HL-60/S4 (cell line): ENCODE measurements around the gene DIP2C.

Experiments used
- in situ Hi-C: fragments of 300-500 bp; cut with MboI; formaldehyde crosslinking; loops from 2 replicates; pipeline ENCODE4 v1.14.3; 2022; ENCODE audit warnings: low sequenced_read_pairs

The DIP2C gene

DNA sequence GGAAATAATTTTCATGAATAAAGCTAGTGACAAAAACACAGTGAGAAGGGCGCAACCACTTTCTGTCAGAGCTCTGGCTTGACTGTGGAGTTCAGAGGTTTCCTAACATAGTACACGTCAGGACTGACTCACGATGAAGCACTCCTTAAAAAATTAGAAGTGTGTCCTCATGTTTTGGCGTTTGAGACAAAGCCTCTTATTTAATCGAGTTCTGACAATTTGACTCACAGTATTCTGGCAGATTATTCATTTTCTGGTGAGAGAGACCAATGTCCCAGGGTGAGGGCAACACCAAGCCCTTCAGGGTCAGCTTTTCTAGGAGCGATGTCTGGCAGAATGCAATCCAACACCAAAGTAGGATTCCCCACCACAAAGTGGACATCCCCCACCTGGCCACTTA is 108.7 kb downstream of the DIP2C start:
- in situ Hi-C loops = no loop called here

DNA sequence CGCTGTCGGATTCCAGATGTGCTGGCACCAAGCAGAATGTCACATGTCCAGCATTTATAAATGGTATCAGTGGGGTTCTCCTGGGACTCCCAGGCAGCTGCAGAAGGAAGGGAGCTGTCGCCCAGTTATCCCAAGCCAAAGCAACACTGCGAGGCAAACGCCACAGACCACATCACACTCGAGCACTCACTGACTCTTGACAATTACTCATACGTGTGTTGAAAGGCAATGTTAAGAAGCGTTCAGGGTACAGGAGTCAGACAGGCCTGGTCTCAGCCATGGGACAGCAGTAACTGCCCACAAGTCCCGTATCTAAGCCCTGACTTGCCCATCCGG is 113.4 kb downstream of the DIP2C start:
- in situ Hi-C loops = no loop called here

DNA sequence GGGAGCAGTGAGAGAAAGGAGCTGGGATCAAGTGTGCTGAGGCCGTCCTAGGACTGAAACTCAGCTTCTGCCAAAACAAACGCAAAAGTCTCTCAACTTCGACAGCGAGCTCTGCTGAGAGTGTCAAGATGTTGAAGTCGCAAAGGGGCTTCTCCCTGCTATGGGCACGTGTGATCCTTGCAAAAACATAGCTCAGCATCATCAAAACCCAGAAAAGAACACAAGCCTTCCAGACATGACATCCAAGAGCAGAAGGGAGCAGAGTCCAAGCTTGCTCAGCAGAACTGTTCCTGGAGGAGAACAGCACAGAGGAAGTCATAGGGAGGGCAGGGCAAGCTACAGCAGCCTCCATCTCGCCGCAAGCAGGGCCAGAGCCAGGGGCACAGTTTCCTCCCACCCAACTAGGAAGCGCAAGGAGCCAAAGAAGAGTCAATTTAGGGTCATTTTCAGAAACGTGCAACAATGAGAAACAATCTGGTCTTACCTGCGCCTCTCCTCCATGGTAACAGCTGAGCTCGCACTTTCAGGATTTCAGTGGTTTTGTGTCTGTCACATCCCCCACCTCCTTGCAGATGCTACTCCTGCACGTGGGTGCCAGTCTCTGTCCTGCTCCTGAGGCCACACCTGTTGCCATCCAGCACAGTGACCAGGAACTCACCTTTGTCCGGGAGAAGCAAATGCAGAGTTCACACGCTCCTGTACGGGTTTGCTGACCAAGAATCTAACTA is 113.9 kb downstream of the DIP2C start:
- in situ Hi-C loops = no loop called here

DNA sequence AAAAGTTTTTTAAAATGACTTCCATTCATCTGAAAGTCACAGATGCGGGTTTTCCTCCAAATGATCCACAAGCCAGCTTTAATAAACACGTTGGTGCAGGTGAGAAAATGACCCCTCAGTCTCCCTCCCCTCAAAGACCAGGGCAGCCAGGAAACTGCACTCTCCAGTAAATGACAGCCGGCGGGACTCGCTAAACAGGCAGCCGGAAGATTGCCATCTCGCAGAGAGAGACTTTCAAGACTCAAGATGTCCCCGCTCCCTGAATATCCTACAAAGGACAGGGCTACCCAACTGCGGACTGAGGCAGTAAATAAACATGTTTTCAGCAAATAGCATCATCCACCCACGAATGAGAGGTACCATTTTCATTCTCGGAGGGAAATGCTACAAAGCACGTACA is 116.8 kb downstream of the DIP2C start:
- in situ Hi-C loops = no loop called here

DNA sequence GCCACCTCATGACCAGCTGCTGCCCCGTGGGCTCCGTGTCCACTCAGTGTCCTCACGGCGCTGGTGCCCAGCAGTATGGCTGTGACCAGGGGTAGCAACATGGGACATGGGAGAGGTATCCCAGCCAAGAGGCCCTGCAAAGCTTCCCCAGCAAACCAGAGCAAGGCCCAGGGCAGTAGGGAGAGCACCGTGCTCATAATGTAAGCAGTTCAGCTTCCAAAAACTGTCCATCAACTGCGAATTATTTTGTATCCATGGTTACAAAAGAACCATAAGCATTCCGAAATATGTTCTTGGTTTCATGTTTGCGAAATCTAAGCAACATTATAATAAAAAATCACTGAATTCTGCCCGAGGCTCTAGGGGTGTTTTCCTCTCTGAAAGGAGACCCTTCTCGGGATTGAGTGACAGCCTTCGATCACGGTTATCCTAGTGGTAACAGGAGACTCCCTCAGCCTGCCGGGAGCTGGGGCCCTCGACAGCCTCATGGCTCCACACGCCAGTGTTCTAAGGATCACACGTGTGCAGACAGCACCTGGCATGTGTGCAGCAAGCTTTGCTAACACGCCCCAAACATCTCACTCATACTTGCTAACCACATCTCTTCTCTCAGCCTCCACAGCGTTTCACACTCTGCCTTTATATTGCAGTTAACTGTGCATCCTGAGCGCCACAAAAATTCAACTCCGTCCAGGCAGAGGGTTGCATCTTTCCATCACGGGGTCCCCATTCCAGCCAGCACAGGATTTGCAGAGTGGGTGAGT is 117.6 kb downstream of the DIP2C start:
- in situ Hi-C loops = no loop called here

DNA sequence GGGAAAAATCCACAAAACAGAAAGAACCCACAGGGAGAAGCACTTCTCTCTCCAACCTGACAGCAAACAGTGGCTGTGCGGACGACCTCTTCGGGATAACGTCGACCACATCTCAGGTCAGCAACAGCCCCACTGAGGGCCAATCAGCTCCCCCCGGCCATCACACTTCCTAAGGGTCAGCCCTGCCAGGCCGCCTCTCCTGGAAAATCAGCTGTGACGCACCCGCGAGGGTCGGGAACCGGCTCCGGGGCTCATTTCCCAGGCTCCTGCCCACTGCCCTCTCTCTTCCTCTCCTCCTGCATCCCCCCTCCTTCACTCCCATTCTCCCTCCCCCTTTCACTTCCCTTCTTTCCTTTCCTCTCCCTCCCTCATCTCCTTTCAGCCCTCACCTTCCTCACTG is 118.3 kb downstream of the DIP2C start:
- in situ Hi-C loops = no loop called here

DNA sequence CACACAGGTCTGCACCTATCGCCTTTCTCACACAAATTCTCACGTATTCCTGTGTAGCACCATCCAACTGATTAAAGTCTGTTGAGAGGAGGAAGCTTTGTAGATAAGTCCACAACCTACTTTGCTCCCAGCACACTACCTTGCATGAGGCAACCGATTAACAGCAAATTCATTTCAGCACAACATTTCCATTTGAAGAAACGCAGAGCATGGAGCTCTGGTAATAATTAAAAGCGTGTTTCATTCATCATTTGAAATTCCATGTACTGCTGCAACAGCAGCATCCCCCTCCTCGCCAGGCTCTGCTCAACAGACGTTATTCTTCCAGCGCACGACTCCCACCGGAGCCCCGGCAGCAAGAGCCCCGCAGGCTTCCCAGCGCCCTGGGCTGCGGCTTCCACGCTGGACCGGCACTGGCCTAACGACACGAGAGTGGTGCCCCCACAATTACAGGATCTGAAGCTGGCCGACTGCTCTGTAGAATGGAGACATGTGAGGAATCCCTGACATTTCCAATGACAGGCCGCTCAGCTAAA is 118.8 kb downstream of the DIP2C start:
- in situ Hi-C loops = no loop called here

DNA sequence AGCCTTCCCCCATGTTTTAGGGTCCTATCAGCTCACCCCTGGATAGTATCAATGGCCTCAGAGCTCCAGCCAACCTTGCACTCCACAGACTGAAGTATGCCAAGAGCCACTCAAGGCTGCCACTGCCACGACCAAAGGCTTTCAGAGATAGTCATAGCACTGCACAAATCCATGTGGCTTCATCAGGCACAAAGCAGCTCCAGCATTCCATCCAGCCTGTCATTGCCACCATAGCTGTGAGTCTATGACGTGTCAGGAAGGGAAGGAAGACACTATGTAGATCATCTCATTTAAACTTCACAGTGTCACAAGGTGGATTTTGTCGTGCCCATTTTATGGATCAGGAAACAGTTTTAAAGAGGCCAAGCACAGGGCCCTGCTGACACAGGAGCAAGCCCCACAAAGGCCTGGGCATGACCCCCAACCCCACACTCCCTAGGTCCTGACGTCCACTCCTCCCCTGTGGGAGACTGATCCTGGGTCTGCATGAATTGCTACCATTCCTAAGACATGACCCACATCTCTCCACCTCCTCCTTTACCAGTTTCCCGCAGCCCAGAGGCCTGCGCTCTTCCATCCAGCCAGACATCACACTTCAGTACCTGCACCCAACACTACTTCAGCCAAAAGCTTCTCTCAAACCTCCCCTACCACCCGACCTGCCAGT is 119.4 kb downstream of the DIP2C start:
- in situ Hi-C loops = no loop called here

DNA sequence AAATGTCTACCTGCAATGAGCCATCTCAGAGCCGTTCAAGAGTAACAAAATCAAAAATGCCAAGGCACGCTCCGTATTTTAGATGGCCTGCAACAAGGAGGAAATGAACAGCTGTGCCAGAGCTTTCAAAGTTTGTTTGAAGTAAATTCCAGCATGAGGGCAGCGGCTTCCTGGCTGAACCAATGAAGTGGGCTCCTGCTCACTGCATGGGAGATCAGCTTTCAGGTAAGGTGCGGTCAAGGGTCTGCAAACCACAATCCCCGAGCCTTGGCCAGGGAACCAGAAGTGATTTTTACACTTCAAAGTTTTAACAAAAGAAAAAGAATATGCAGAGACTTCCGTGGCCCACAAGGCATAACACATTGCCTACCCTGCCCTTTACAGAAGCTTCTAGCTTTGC is 120.6 kb downstream of the DIP2C start:
- in situ Hi-C loops = no loop called here

DNA sequence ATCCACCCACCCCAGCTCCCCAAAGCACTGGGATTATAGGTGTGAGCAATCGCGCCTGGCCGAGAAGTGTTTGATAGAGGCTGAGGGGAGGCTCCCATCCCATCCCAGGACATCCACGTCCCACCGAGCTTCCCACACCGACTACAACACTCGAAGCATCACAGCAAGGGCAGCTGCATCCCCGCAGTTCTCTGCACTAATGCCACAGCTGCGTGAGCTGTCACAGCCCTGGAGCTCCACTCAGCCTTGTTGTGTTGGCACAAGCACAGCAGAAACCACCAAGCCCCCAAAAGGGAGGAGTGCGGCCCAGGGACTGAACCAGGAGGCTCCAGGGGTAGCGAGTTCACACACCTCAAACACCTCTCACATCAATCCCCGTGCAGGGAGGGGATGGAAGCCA is 121.6 kb downstream of the DIP2C start:
- in situ Hi-C loops = no loop called here

DNA sequence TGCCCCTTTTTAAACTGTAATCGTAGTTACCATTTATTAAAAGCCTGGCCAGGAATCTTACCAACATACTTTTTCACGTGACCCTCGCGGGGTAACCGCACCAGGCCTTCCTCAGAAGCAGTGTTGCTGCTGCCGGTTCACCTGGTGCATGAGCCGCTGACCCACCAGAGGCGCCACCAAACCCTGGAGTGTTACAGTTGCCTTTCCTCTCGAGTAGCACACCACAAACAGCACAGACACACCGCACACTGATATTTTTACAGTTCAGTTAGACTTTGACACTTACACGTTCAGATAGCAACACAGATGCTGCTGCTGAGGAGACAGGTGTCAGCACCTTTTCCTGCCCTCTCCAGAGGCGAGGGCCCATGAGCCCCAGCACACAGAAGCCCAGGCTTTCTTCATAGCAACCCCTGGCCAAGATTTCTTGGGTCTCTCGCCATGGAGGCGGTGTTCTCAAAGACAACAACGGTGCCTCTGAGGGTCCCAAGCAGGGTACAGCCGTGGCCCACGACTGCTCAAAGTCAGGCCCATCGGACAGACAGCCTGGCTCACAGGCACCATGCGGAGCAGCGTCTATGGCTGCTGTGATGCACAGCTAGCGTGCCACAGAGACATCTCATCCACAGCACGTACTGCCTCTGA is 123.1 kb downstream of the DIP2C start:
- in situ Hi-C loops = no loop called here

DNA sequence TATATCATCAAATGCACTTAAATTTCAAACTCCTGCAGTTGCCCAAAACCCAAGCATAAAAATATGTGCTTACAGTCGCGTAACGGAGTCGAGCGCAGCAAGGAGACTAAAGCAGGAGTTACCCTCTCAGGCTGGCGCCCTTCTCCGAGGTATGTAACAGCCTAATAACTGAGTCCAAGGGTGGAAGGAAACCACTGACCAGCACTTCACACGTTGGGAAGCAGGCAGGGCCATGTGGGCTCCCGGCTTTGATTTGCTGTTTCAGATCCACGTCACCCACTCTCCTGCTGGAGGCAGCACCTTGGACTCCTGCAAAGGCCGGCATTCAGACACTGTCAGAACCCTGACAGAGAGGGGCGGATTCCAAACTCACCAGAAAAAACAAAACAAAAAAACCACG is 123.8 kb downstream of the DIP2C start:
- in situ Hi-C loops = no loop called here

DNA sequence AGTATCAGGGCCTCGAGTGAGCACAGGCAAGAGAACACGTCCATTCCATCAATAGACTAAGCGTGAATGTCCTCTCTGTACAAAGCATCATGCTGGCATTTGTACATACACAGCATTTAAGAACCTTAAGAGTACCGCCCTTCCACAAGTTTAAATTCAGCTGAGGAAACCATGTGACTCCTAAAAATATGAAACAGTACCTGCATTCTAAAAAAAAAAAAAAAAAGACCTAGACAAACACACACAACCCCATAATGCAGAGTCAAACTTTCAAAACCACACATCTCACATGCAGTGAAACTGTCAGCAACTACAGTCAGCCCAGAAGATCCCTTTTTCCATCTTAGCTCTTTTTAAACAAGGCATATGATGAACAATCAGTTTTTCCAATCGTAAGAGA is 124.3 kb downstream of the DIP2C start:
- in situ Hi-C loops = no loop called here

DNA sequence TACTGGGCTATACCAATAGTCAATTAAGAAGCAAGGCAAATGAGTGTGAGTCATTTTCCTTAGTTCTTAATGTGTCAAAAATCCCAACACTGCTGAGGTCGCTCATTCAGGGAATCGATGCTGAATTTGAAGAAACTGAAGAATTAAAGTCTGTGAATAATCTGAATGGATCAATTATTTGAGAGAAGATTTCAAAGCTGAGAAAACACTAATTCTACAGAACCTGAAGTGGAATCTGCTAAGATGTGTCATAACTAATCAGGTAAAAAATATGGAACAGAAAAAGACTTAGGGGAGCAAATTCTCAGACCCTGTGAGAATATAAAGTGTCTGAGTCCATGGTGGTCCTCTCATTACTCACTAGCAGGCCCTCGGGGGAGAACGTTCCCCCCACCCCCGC is 125.6 kb downstream of the DIP2C start:
- in situ Hi-C loops = no loop called here

DNA sequence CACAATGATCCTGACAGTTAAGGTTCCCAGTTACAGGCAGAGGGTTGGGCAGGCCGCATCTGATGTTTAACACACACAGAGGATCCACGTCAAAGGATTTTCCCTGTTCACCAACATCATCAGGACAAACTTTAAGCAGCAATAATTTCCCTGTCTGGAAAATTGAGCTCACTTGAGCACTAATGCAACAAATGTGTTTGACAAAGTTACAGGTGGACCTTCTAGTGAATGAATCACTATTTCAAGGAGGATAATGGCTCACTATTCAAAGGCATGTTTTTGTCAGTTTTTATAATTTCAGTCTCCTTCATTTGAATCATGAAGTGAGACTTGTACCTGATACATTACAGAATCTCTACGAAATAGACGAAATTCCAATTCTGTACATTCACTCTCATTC is 127.3 kb downstream of the DIP2C start:
- in situ Hi-C loops = no loop called here

DNA sequence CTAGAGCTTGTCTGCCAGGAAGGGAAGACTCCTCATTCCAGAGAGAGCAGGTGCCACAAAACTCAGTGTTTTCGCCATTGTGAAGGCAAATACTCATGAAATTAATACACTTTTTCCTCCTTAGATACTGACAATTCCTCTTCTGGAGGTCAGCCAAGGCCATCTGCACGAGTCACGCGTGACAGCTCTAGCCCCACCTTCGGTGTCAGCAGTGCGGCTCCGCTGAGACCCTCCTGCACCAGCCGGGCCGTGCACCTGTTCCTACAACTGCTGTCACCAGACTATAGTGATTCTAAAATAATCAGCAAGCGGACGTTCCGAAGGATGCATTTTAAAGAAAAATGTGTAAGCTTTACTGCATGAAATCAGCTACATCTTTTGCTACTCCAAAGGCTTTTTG is 127.7 kb downstream of the DIP2C start:
- in situ Hi-C loops = no loop called here

DNA sequence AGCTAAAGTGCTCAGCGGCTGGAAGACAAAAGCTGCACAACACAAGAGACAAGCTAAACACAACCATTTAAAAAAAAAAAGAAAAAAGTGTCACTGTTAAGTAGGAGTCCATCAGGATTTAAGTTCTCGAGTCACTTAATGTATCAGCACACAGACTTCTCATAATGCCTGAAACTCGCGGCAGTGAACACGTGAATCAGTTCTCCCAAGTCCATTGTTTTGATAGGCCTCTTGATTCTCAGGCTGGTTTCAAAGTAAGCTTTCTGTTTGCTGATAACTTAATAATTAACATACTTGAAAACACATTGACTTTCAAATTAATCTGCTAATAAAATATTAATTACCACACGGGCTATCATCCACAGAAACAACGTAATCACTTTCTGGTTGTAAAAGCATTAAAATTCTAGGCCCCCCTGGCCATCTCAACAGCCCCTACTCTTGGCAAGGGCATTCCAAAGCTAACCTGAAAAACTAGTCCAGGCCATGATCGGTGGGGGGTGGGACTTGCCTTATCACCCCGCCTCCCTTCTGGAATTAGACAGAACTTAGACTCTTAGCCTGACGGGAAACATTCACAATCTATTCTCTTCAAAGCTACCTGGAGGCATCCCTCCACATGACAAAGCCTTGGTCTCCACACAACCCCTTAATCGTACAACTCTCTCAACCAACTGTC is 129.0 kb downstream of the DIP2C start:
- in situ Hi-C loops = no loop called here

DNA sequence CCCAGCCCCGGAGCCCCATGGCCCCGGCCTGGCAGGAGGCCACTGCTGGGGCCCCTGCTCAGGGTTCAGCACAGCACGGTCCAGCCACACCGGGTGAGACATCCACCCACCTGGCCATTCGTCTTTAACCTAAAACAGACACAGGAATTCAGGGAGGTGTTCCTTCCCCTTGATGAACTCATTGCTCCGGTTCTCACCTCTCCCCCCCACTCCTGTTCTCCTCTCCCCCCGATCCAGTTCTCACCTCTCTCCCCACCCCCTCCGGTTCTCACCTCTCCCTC is 129.8 kb downstream of the DIP2C start:
- in situ Hi-C loops = no loop called here

DNA sequence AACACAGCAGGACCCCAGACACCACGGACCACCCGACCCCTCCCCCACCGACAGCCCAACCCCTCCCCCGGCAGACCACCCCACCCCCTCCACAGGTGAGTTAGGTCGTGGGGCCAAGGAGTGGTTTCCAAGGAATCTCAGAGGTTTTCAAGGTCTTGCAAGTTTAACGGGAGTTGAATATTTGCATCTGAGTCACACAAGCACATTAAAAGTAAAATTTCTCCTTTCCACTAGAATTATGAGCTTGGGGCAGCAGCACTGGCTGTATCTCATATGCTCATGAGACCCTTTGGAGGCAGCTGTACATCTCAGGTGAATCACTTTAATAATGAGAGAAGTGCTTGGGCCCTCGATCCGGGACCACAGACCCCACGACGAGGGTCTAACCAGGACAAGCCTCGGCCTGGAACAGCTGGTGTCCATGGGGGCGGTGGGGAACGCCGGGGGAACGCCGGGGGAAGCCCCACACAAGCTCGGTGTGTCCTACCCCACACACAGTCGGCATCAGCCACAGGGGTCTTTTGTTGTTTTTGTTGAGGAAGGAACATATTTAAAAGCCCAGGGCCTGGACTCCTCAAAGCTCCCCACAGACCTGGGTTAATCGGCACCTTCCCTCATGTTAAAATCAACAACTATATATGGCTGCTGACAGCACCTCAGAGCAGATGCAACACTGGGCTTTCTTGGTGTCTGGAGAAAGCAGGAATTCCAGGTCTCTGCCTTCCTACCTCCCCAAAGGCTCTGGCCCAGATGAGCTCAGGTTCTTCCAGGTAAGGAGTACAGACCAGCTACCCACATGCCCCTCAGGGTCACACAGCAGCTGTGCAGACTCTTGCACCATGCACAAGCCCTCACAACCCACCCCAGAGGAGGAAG is 130.3 kb downstream of the DIP2C start:
- in situ Hi-C loops = no loop called here

DNA sequence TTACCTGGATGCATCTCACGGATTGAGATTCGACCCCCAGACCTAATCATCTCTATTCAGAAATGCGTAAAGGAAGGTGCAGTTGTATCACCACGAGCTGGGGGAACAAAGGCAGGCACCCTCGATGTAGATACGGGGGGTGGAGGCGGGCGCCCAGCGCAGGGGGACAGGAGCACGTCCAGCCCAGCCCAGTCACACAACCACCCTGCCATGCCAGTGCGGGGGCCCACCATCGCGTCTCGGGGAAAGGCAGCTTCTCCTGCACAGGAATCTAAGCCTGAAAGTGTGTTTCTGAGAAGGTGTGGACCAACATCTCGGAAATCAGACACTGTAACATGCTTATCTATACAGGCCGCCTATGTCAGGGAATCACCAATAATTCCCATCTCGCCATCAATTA is 131.1 kb downstream of the DIP2C start:
- in situ Hi-C loops = no loop called here
